KOPT-K1 (cell line): ENCODE data around the gene C1QTNF4.
"Not testable (repeated sequence)": the region's sequence is repeated elsewhere in the genome, so short reads cannot be mapped to it uniquely, and the experiment has no call there.

Experiments used
- H3K27ac ChIP-seq: fragments of 200-600 bp; sonication (generic); 2 replicates; pipeline ENCODE4 v1.5.1; 2016; ENCODE audit warnings: antibody characterized with exemption, mild to moderate bottlenecking, low read depth, low read length; ENCODE audit not compliant: poor library complexity, severe bottlenecking
- H3K36me3 ChIP-seq: fragments of 200-600 bp; sonication (generic); 2 replicates; pipeline ENCODE4 v1.5.1; 2017; ENCODE audit warnings: antibody characterized with exemption, mild to moderate bottlenecking, low read length, moderate library complexity; ENCODE audit not compliant: insufficient read depth
- H3K9me3 ChIP-seq: fragments of 200-600 bp; sonication (generic); 2 replicates; pipeline ENCODE4 v1.5.1; 2017; ENCODE audit warnings: antibody characterized with exemption, low read length, mild to moderate bottlenecking; ENCODE audit not compliant: insufficient read depth, poor library complexity, severe bottlenecking

The C1QTNF4 gene

GRCh38 chr11:47564933-47565339, 29.3 kb downstream of the C1QTNF4 start:
- peaks cover 22% of the 10 kb centered on the region for H3K36me3 ChIP-seq
- no peaks in the 10 kb centered on the region for H3K9me3 ChIP-seq

GRCh38 chr11:47564366-47564765, 29.8 kb downstream of the C1QTNF4 start:
- peaks cover 16% of the 10 kb centered on the region for H3K36me3 ChIP-seq
- not testable (repeated sequence) for H3K27ac ChIP-seq, H3K9me3 ChIP-seq

More at GRCh38 chr11:47564933-47565339, 29.3 kb downstream of the C1QTNF4 start:
- peak overlapping the region; percentile 87 for H3K27ac ChIP-seq

GRCh38 chr11:47562393-47562792, 31.8 kb downstream of the C1QTNF4 start:
- H3K9me3 ChIP-seq, H3K36me3 ChIP-seq, H3K27ac ChIP-seq: not testable (repeated sequence)

- no peaks in the 10 kb centered on the region for H3K36me3 ChIP-seq
- H3K27ac ChIP-seq = no peak overlapping the region
- no peaks in the 10 kb centered on the region for H3K9me3 ChIP-seq
These were observed 33.8 kb downstream of the C1QTNF4 start for GRCh38 chr11:47560426-47560825.

GRCh38 chr11:47558695-47559094, 35.5 kb downstream of the C1QTNF4 start:
- Histone ChIP-seq H3K27ac (no peak overlapping the region), H3K36me3 (no peaks in the 10 kb centered on the region), H3K9me3 (no peaks in the 10 kb centered on the region)

- not testable (repeated sequence) for H3K9me3 ChIP-seq, H3K27ac ChIP-seq, H3K36me3 ChIP-seq
These were observed 37.2 kb downstream of the C1QTNF4 start for GRCh38 chr11:47557004-47557403.

- H3K27ac ChIP-seq = peak overlapping the region; percentile 51
These were observed 40.8 kb downstream of the C1QTNF4 start for GRCh38 chr11:47553406-47553743.

GRCh38 chr11:47552566-47553405, 41.4 kb downstream of the C1QTNF4 start, which contains the start of gene CELF1:
Gene CELF1 (minus strand): TSS chr11:47553132. CDS start chr11:47499523, 53,609 bp downstream.
- Histone ChIP-seq H3K36me3 (peaks cover 29% of the 10 kb centered on the region), H3K9me3 (no peaks in the 10 kb centered on the region), H3K27ac (peak within 1 kb of the TSS; percentile 78)

More at GRCh38 chr11:47553406-47553743, 40.8 kb downstream of the C1QTNF4 start:
- no peaks in the 10 kb centered on the region for H3K9me3 ChIP-seq
- H3K36me3 ChIP-seq = peaks cover 24% of the 10 kb centered on the region

- Histone ChIP-seq H3K36me3 (peaks cover 36% of the 10 kb centered on the region), H3K9me3 (no peaks in the 10 kb centered on the region), H3K27ac (peak overlapping the region; percentile 78)
These were observed 42.1 kb downstream of the C1QTNF4 start for GRCh38 chr11:47552056-47552565.

GRCh38 chr11:47551086-47551485, 43.1 kb downstream of the C1QTNF4 start:
- H3K9me3 ChIP-seq = no peaks in the 10 kb centered on the region
- peaks cover 44% of the 10 kb centered on the region for H3K36me3 ChIP-seq
- peak overlapping the region; percentile 78 for H3K27ac ChIP-seq

GRCh38 chr11:47550288-47551047, 43.7 kb downstream of the C1QTNF4 start:
- Histone ChIP-seq H3K36me3 (peaks cover 46% of the 10 kb centered on the region), H3K9me3 (no peaks in the 10 kb centered on the region), H3K27ac (no peak overlapping the region)

- not testable (repeated sequence) for H3K27ac ChIP-seq, H3K9me3 ChIP-seq
- H3K36me3 ChIP-seq = peaks cover 67% of the 10 kb centered on the region
These were observed 47.9 kb downstream of the C1QTNF4 start for GRCh38 chr11:47546274-47546673.

- Histone ChIP-seq H3K36me3 (peaks cover 64% of the 10 kb centered on the region), H3K9me3 (no peaks in the 10 kb centered on the region), H3K27ac (no peak overlapping the region)
These were observed 48.9 kb downstream of the C1QTNF4 start for GRCh38 chr11:47545298-47545697.

GRCh38 chr11:47541070-47541469, 53.1 kb downstream of the C1QTNF4 start:
- Histone ChIP-seq H3K9me3 (no peaks in the 10 kb centered on the region), H3K36me3 (peaks cover 51% of the 10 kb centered on the region), H3K27ac (no peak overlapping the region)

GRCh38 chr11:47539681-47540039, 54.6 kb downstream of the C1QTNF4 start:
- H3K36me3 ChIP-seq = peaks cover 55% of the 10 kb centered on the region
- no peak overlapping the region for H3K27ac ChIP-seq
- H3K9me3 ChIP-seq = no peaks in the 10 kb centered on the region
